Measurements from ENCODE around the gene PSG3. TPM values are rescaled to one million over a fixed set of nuclear protein-coding genes. Genes with fewer than 3 reads are reported as not detected.
A peak's percentile ranks its signal among the peaks of the same experiment; 100 is the strongest.
"Not testable (repeated sequence)": the region's sequence is repeated elsewhere in the genome, so short reads cannot be mapped to it uniquely, and the experiment has no call there.

PSG3 gene
- total RNA-seq (not detected), polyA plus RNA-seq (not detected)
- long read RNA-seq, donor 1, result 0 reads
- long read RNA-seq, donor 2, result 0 reads
- long read RNA-seq, donor 3, result 0 reads

GRCh38 chr19:42740381-42740780 lies at the start of gene PSG3:
TSS of gene PSG3 (minus strand) at chr19:42740481. CDS start at chr19:42740384, 97 bp downstream.
- H3K4me3 ChIP-seq; H3K36me3 ChIP-seq; ATAC-seq; H3K4me1 ChIP-seq; H3K27ac ChIP-seq; intact Hi-C loops (cut with DNase I); DNase-seq; H3K9me3 ChIP-seq: not testable (repeated sequence)
- peaks cover 0 to 12% (median 0%) of the 10 kb centered on the region in 9 donors for H3K27me3 ChIP-seq
- WGBS, 4 donors, result 48 to 76% (median 70%) methylated on average over 4 of the region's 4 CpGs

DNA sequence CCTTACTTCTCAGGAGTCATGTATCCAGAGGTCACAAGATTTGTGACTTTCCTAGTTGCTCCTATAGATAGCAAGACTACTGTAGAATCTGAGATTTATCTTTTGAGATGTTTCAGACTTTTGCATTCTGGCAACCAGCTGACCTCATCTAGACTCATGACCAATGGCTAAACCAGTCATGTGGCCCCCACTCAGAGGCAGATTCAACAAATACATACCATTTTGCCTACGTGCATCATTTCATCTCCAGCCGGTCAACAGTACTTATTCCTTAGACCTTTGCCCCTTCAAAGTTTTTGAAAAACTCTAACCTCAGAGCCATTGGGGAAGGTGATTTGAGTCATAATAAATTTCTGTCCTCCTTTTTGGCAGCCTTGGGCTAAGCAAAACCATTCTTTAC lies 48.5 kb upstream of the PSG3 start:
- 87 to 91% (median 90%) methylated on average over 2 of the region's 2 CpGs for WGBS, 4 donors
- H3K36me3 ChIP-seq; H3K4me3 ChIP-seq; H3K4me1 ChIP-seq; DNase-seq; intact Hi-C loops (cut with DNase I); ATAC-seq; H3K27ac ChIP-seq; H3K27me3 ChIP-seq: not testable (repeated sequence)
- peaks cover 0 to 17% (median 4%) of the 10 kb centered on the region in 12 donors for H3K9me3 ChIP-seq

DNA sequence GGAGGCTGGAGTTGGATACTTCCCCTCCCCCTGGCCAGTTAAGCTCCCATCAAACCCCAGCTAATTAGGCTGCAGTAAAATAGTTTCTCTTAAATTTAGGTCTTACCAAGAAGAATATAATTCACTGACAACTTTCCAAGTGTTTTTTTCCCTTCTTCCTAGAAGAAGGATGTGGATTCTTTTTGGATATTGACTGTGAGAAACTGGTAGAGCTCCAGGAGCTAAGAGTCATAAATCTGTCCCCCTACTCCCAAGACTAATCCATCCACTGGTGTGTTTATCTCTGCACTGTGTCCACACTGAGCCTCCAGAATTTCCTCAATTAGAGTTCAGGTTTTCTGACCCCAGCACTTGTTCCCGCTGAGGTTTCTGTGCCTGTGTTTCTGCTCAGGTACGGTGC lies 47.5 kb upstream of the PSG3 start:
- H3K27me3 ChIP-seq; H3K9me3 ChIP-seq; H3K4me3 ChIP-seq; H3K36me3 ChIP-seq; intact Hi-C loops (cut with DNase I); ATAC-seq; H3K27ac ChIP-seq; DNase-seq; H3K4me1 ChIP-seq: not testable (repeated sequence)
- WGBS, 4 donors, result 69 to 92% (median 87%) methylated on average over 2 of the region's 2 CpGs

DNA sequence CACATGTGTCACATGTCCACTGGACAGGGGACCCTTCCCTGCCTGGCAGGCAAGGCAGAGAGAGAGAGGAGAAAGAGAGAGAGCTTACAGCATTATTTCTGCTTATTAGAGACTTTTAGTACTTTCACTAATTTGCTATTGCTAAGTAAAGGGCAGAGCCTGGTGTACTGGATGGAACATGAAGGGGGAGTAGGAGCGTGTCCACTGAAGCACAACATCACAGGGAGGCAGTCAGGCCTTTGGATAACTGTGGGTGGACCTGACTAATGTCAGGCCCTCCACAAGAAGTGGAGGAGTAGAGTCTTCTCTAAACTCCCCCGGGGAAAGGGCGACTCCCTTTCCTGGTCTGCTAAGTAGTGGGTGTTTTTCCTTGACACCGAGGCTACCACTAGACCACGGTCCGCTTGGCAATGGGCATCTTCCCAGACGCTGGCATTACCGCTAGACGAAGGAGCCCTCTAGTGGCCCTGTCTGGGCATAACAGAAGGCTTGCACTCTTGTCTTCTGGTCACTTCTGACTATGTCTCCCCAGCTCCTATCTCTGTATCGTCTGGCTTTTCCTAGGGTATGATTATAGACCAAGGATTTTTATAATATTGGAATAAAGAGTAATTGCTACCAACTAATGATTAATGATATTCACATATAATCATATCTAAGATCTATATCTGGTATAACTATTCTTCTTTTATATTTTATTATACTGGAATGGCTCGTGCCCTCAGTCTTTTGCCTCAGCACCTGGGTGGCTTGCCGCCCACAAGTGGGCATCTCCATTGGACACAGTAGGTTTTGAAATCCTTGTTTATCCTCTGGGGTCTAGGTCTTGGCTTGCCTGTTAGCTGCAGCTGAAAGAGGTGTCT lies 36.7 kb upstream of the PSG3 start:
- H3K27me3 ChIP-seq, result peaks cover 0 to 21% (median 3%) of the 10 kb centered on the region in 9 donors
- TF ChIP-seq CTCF (IDR thresholded peaks at IDR 0.05), result peak; percentile 60 to 77 (median 70)
- intact Hi-C loops (cut with DNase I), result loop anchor here in 2 of 10 donors (5.0 to 10.0 kb wide), 3 partner anchors 210 to 325 kb away; no protein-coding TSS in a partner anchor
- 31 to 39% (median 36%) methylated on average over 10 to 12 of the region's 12 CpGs for WGBS, 4 donors
- not testable (repeated sequence) for H3K4me3 ChIP-seq, H3K4me1 ChIP-seq, H3K27ac ChIP-seq, H3K9me3 ChIP-seq, ATAC-seq, H3K36me3 ChIP-seq
- DNase-seq, result peak in 4 of 5 donors; percentile 10 to 58 (median 32)

DNA sequence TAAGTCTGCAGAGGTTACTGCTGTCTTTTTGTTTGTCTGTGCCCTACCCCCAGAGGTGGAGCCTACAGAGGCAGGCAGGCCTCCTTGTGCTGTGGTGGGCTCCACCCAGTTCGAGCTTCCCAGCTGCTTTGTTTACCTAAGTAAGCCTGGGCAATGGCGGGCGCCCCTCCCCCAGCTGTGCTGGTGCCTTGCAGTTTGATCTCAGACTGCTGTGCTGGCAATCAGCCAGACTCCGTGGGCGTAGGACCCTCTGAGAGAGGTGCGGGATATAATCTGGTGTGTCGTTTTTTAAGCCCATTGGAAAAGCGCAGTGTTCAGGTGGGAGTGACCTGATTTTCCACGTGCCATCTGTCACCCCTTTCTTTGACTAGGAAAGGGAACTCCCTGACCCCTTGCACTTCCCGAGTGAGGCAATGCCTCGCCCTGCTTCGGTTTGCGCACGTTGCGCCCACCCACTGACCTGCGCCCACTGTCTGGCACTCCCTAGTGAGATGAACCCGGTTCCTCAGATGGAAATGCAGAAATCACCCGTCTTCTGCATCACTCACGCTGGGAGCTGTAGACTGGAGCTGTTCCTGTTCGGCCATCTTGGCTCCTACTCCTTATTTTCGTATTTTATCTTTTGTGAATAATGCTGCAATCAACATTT lies 34.4 kb upstream of the PSG3 start:
- H3K9me3 ChIP-seq, H3K4me3 ChIP-seq, H3K4me1 ChIP-seq, H3K36me3 ChIP-seq, H3K27ac ChIP-seq, ATAC-seq, DNase-seq: not testable (repeated sequence)
- peaks cover 0 to 14% (median 0%) of the 10 kb centered on the region in 9 donors for H3K27me3 ChIP-seq
- 61 to 66% (median 63%) methylated on average over 19 to 21 of the region's 21 CpGs for WGBS, 4 donors
- intact Hi-C loops (cut with DNase I), result loop anchor here in 2 of 10 donors (5.0 to 10.0 kb wide), 3 partner anchors 207 to 322 kb away; no protein-coding TSS in a partner anchor

GRCh38 chr19:42767319-42767718 lies 27.0 kb upstream of the PSG3 start:
- H3K9me3 ChIP-seq; ATAC-seq; H3K4me3 ChIP-seq; H3K36me3 ChIP-seq; H3K27me3 ChIP-seq; H3K27ac ChIP-seq; intact Hi-C loops (cut with DNase I); H3K4me1 ChIP-seq; DNase-seq: not testable (repeated sequence)
- TF ChIP-seq CTCF (IDR thresholded peaks at IDR 0.05), result peak in 4 of 12 donors; percentile 18 to 36 (median 22)
- WGBS, 4 donors, result 62 to 74% (median 66%) methylated on average over 8 of the region's 8 CpGs

DNA sequence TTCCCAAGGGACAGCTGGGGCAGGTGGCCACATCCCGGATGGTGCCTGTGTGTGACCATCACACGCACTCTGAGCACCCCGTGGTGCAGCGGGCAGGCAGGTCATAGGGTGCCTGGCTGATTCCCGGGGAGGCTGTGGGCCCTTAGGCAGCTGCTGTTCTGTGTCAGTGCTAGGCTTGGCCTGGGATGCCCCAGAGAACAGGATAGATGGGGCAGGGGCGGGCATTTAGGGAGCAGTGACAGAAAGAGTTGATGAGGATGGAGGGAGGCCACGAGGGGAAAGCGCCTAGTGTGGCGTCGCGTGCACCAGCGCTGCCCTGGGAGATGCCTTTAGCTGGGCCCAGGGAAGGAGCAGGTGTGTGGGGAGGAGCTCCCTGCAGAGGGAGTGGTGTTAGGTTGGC lies 26.6 kb upstream of the PSG3 start:
- ATAC-seq; H3K9me3 ChIP-seq; H3K27me3 ChIP-seq; H3K4me3 ChIP-seq; H3K36me3 ChIP-seq; H3K4me1 ChIP-seq; intact Hi-C loops (cut with DNase I); DNase-seq; H3K27ac ChIP-seq: not testable (repeated sequence)
- 86 to 93% (median 92%) methylated on average over 11 to 12 of the region's 12 CpGs for WGBS, 4 donors

All from heart left ventricle (tissue), 16 donors.